ENCODE results near the gene HJV.

The HJV gene

GRCh38 chr1:145992958-145993617 lies 28.4 kb downstream of the HJV start:
- no peak for DNase-seq (ENCODE audit: low spot score)

GRCh38 chr1:145992502-145992936 lies 29.0 kb downstream of the HJV start:
- DNase-seq (ENCODE audit: low spot score): no peak

GRCh38 chr1:145991735-145992412 lies 29.7 kb downstream of the HJV start:
- DNase-seq (ENCODE audit: low spot score): no peak

GRCh38 chr1:145990249-145990855 lies 31.2 kb downstream of the HJV start:
- no peak for DNase-seq (ENCODE audit: low spot score)

- DNase-seq (ENCODE audit: low spot score): no peak
These were observed 32.8 kb downstream of the HJV start for GRCh38 chr1:145988773-145989172.

GRCh38 chr1:145987926-145988325 lies 33.6 kb downstream of the HJV start:
- no peak for DNase-seq (ENCODE audit: low spot score)

GRCh38 chr1:145986551-145986950 lies 35.0 kb downstream of the HJV start:
- DNase-seq (ENCODE audit: low spot score): no peak

GRCh38 chr1:145985502-145986439 lies 35.8 kb downstream of the HJV start:
- DNase-seq (ENCODE audit: low spot score): peak; percentile 63

- DNase-seq (ENCODE audit: low spot score): no peak
These were observed 36.4 kb downstream of the HJV start for GRCh38 chr1:145985129-145985501.

- DNase-seq (ENCODE audit: low spot score): no peak
These were observed 37.3 kb downstream of the HJV start for GRCh38 chr1:145983960-145984830.

GRCh38 chr1:145983206-145983675 lies 38.3 kb downstream of the HJV start:
- DNase-seq (ENCODE audit: low spot score): no peak

- no peak for DNase-seq (ENCODE audit: low spot score)
These were observed 39.4 kb downstream of the HJV start for GRCh38 chr1:145982010-145982723.

GRCh38 chr1:145980457-145980994 lies 41.0 kb downstream of the HJV start:
- DNase-seq (ENCODE audit: low spot score): no peak

- DNase-seq (ENCODE audit: low spot score): peak; percentile 47
These were observed 41.6 kb downstream of the HJV start for GRCh38 chr1:145979746-145980456.

GRCh38 chr1:145978854-145979745 lies 42.4 kb downstream of the HJV start:
- peak; percentile 100 for DNase-seq (ENCODE audit: low spot score)

GRCh38 chr1:145978471-145978853 lies 43.1 kb downstream of the HJV start:
- no peak for DNase-seq (ENCODE audit: low spot score)

GRCh38 chr1:145977486-145978470 lies 43.8 kb downstream of the HJV start:
- DNase-seq (ENCODE audit: low spot score): peak; percentile 91

All from RKO (cell line).